Vagina (tissue), 2 donors: ENCODE measurements around the gene METTL17. TPM values are rescaled to one million over a fixed set of nuclear protein-coding genes. Genes with fewer than 3 reads are reported as not detected.

Experiments
- DNase-seq, 2 donors: peaks; one replicate each; pipeline ENCODE4 v3.0.0-alpha.2; 2017; ENCODE audit errors: extremely low spot score in 2 of 2
- H3K27ac ChIP-seq: fragments of 200-600 bp; sonication (generic); one replicate; pipeline ENCODE4 v1.5.1; 2019
- H3K27me3 ChIP-seq: fragments of 200-600 bp; sonication (generic); one replicate; pipeline ENCODE4 v1.5.1; 2019
- H3K36me3 ChIP-seq, 2 donors: fragments of 200-600 bp; sonication (generic); one replicate each; pipeline ENCODE4 v1.5.1; 2017 to 2019
- H3K4me1 ChIP-seq: fragments of 200-600 bp; sonication (generic); one replicate; pipeline ENCODE4 v1.5.1; 2019
- H3K4me3 ChIP-seq, 2 donors: fragments of 200-600 bp; sonication (generic); 1 replicate in 1 of 2; 2 replicates in 1 of 2; pipeline ENCODE4 v1.5.1; 2016 to 2019
- H3K9me3 ChIP-seq: fragments of 200-600 bp; sonication (generic); one replicate; pipeline ENCODE4 v1.5.1; 2019
- POLR2A ChIP-seq, 2 donors: fragments of 450-650 bp; IDR thresholded peaks; one replicate each; pipeline ENCODE4 v1.6.1; 2017; ENCODE audit warnings: antibody characterized with exemption in 2 of 2, mild to moderate bottlenecking in 2 of 2, moderate library complexity in 2 of 2
- POLR2AphosphoS5 ChIP-seq, 2 donors: sonication (generic); formaldehyde crosslinking; IDR thresholded peaks; one replicate each; pipeline ENCODE4 v1.9.0; 2017; ENCODE audit warnings: antibody characterized with exemption in 2 of 2, mild to moderate bottlenecking in 2 of 2, low read depth in 1 of 2; ENCODE audit not compliant: insufficient read depth in 1 of 2
- intact Hi-C: fragments of 100-400 bp; cut with DNase I; formaldehyde crosslinking; loops from one replicate; pipeline ENCODE4 v1.15.1; 2023
- total RNA-seq: library from RNA; depleted of rRNA; stranded (reverse); fragments of >200 nt; gene quantifications from one replicate; pipeline ENCODE4 v1.2.3, GENCODE V29; 2016
- TF ChIP-seq, protein P1 (sequence below), 3 experiments: fragments of 450-650 bp in 2 of 3; fragments of 200-600 bp in 1 of 3; sonication (generic) in 1 of 3; IDR thresholded peaks; one replicate each; pipeline ENCODE4 v1.5.1; 2017 to 2019; ENCODE audit warnings: antibody characterized with exemption in 3 of 3, mild to moderate bottlenecking in 2 of 3, moderate library complexity in 2 of 3

The METTL17 gene
- total RNA-seq, 1 donor from 2014 or later, result 77.1 TPM

DNA sequence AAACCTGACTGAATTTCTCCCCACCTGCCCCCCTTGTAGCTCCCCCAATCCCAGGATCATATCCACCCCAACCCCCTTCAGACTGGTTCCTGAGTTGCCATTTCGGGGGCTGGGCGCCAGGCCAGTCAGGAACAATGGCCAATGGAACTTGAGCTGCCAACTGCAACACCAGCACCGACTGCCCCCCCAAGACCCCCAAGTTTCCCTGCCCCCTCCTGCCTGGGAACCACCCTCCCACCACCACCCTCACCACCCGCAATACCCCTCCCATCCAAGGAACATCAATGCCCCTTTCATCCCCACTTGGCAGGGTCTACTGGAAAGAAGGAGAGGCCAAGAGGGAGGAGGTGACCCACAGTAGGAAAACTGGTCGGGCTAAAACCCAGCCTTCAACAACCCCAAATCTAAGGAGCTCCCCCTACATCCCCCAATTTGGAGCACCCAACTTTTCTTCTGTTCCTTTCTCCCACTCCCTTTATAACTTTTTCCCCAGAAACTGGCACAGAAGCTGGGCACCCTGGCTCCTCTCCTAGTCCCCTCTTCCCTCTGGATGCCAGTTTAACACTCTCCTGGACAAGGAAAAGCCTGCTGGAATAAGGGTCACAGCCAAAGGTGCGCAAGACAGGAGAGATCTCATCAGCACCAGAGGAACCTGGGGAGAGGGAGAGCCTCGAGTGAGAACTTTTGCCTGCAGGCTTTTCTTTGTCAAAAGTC, 36.7 kb downstream of the METTL17 start:
- intact Hi-C loops, result loop anchor here (5.0 kb wide), 1 partner anchor 76 kb away; the partner anchor contains the start of gene TMEM253
- peak in 1 of 2 donors; percentile 88 for DNase-seq
- peaks cover 54% of the 10 kb centered on the region for H3K4me1 ChIP-seq

DNA sequence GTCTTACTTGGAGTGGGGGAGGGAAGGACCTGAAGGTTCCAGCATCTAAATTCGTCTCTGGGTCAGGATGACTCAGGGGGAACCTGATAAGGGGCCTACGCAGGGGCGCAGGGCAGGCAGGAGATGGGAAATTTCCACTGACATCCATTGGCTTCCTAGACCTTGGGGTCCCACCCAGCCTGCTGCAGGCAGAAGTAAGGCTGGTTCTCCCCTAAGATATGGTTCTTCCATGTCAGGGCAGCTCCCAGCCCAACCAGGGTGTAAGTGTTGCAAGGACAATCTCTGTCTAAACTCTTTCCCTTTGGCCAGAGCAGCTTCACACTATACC, 37.2 kb downstream of the METTL17 start:
- intact Hi-C loops, result loop anchor here (5.0 kb wide), 1 partner anchor 75 kb away; the partner anchor contains the start of gene TMEM253
- Histone ChIP-seq H3K4me3 (no peak overlapping the region), H3K27me3 (no peaks in the 10 kb centered on the region), H3K9me3 (no peaks in the 10 kb centered on the region), H3K4me1 (peaks cover 50% of the 10 kb centered on the region), H3K27ac (peak overlapping the region; percentile 99), H3K36me3 (peaks cover 0 to 4% of the 10 kb centered on the region in 2 donors)
- DNase-seq, result peak in 1 of 2 donors; percentile 61
- TF ChIP-seq POLR2A (IDR thresholded peaks at IDR 0.05) (no peak), POLR2AphosphoS5 (IDR thresholded peaks at IDR 0.05; ENCODE audit: insufficient read depth in 1 of 2, low read depth in 1 of 2) (no peak)
- TF ChIP-seq, protein P1, sequence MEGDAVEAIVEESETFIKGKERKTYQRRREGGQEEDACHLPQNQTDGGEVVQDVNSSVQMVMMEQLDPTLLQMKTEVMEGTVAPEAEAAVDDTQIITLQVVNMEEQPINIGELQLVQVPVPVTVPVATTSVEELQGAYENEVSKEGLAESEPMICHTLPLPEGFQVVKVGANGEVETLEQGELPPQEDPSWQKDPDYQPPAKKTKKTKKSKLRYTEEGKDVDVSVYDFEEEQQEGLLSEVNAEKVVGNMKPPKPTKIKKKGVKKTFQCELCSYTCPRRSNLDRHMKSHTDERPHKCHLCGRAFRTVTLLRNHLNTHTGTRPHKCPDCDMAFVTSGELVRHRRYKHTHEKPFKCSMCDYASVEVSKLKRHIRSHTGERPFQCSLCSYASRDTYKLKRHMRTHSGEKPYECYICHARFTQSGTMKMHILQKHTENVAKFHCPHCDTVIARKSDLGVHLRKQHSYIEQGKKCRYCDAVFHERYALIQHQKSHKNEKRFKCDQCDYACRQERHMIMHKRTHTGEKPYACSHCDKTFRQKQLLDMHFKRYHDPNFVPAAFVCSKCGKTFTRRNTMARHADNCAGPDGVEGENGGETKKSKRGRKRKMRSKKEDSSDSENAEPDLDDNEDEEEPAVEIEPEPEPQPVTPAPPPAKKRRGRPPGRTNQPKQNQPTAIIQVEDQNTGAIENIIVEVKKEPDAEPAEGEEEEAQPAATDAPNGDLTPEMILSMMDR (IDR thresholded peaks at IDR 0.05), result no peak

More for the DNA sequence above, 36.7 kb downstream of the METTL17 start:
- Histone ChIP-seq H3K9me3 (no peaks in the 10 kb centered on the region), H3K4me3 (peak overlapping the region; percentile 72 to 96), H3K27ac (peak overlapping the region; percentile 99), H3K27me3 (no peaks in the 10 kb centered on the region), H3K36me3 (peaks cover 0 to 8% of the 10 kb centered on the region in 2 donors)
- TF ChIP-seq, protein P1 (IDR thresholded peaks at IDR 0.05), result no peak
- TF ChIP-seq POLR2A (IDR thresholded peaks at IDR 0.05), result no peak

DNA sequence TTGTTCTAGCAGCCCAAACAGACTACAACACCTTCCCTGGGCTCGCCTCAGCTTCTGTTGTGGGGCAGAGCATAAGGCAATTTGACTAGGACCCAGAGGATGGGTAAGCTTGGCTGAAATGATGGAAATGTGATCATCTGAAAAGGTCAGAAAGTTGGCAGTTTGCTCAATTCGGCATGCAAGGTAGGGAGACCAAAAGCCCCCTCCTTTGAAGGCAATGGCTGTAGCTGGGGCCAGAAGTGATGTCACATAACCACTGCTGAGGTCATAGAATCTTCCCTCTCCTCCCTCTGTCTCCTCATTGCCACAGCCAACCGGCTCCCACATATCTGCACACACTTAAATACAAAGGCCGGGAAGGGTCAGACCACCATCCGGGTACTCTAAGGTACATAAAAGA, 40.1 kb downstream of the METTL17 start, which contains the start of gene TPPP2:
Gene TPPP2, plus strand, starts transcription at position 301 of the 400 bp plus-strand sequence. CDS start 365 bp downstream, outside the sequence.
- Histone ChIP-seq H3K4me3 (no peak within 1 kb of the TSS), H3K27me3 (no peaks in the 10 kb centered on the region), H3K4me1 (peaks cover 35% of the 10 kb centered on the region), H3K36me3 (no peaks in the 10 kb centered on the region), H3K27ac (no peak within 1 kb of the TSS), H3K9me3 (no peaks in the 10 kb centered on the region)
- intact Hi-C loops, result loop anchor here (5.0 kb wide), 1 partner anchor 72 kb away; the partner anchor contains the start of gene TMEM253
- no peak for TF ChIP-seq POLR2AphosphoS5 (IDR thresholded peaks at IDR 0.05; ENCODE audit: insufficient read depth in 1 of 2, low read depth in 1 of 2)
- no peak for TF ChIP-seq POLR2A (IDR thresholded peaks at IDR 0.05)
- TF ChIP-seq, protein P1 (IDR thresholded peaks at IDR 0.05), result no peak
- DNase-seq, result peak in 1 of 2 donors; percentile 16

DNA sequence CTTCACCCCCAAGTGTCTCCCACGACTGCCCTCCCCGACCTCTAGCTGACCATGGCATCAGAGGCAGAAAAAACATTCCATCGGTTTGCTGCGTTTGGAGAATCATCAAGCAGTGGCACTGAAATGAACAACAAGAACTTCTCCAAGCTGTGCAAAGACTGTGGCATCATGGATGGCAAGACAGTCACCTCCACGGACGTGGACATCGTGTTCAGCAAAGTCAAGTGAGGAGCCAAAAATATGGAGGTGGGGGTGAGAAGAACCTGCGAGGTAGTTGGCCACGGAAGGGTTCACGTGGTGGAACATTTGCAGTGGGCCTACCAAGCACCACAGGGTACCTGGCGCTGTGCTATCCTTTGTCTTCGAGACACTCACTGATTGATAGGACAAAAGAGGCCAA, 40.8 kb downstream of the METTL17 start:
- no peak for DNase-seq
- intact Hi-C loops, result no loop called here
- TF ChIP-seq POLR2A (IDR thresholded peaks at IDR 0.05) (no peak), POLR2AphosphoS5 (IDR thresholded peaks at IDR 0.05; ENCODE audit: insufficient read depth in 1 of 2, low read depth in 1 of 2) (no peak)
- TF ChIP-seq, protein P1 (IDR thresholded peaks at IDR 0.05), result no peak

More for the DNA sequence above, 40.8 kb downstream of the METTL17 start:
- Histone ChIP-seq H3K4me3 (no peak overlapping the region), H3K4me1 (peaks cover 34% of the 10 kb centered on the region), H3K36me3 (no peaks in the 10 kb centered on the region), H3K9me3 (no peaks in the 10 kb centered on the region), H3K27me3 (no peaks in the 10 kb centered on the region), H3K27ac (no peak overlapping the region)
